A549 treated with AZD2906 at 1 μM for 4 hours (cell line): ENCODE data around the gene ZNF385A. TPM values are rescaled to one million over a fixed set of nuclear protein-coding genes. Genes with fewer than 3 reads are reported as not detected.

Experiments used
- total RNA-seq: library from RNA; stranded (reverse); fragments of 200-300 nt; extraction: Qiagen RNA extraction; gene quantifications from 5 replicates; pipeline ENCODE4 v1.2.3, GENCODE V29; 2022

The ZNF385A gene, protein sequence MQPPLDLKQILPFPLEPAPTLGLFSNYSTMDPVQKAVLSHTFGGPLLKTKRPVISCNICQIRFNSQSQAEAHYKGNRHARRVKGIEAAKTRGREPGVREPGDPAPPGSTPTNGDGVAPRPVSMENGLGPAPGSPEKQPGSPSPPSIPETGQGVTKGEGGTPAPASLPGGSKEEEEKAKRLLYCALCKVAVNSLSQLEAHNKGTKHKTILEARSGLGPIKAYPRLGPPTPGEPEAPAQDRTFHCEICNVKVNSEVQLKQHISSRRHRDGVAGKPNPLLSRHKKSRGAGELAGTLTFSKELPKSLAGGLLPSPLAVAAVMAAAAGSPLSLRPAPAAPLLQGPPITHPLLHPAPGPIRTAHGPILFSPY
- 14.0 to 21.2 TPM (median 19.8 TPM) in 5 replicates for total RNA-seq

DNA sequence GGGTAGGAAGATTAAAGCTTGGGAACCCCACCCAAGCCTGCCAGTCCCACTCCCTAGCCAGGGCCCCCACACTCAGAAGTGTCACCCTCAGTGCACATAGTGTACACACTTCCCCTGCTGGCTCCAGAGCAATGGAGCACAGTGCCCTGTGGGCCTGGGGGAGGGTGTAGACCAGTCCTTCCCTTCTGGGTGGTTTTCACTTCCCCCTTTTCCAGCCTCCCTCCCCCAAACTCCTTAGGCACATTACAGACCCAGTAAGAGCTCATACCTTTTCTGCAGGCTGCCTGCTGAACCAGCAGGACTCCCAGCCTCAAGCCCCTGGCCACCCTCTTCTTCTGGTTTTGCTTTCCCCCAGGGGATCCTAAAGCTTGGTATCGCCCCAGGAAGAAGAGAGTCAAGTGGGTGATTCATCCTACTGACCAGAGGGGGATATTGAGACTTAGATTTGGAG is at the start of gene ZNF385A:
TSS of gene ZNF385A (minus strand) at position 143 of the 451 bp plus-strand sequence. CDS start 219 bp downstream, outside the sequence.

GRCh38 chr12:54419088-54419887 is 34.8 kb upstream of the ZNF385A start, which contains the start of gene ITGA5:
Gene ITGA5, minus strand, starts transcription at chr12:54419266. Its CDS starts 68 bp downstream, at chr12:54419198.

DNA sequence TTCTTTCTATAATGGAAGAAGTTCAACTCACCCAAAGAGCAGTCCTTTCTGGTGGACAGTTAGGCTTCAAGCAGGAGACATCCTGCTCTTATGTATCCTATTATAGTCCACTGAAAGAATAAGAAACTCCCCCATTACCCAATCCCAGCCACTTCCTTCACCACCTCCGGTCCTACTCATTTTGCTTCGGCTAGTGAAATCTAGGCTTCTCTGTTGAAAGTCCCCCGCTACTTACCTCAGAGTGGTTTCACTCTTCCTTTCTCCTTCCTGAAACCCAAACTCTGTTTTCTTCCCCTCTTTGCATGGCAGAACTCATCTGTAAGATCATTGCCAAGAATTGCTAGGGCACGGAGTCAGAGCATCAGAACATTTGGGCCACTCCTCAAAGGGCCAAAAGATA is 20.1 kb downstream of the ZNF385A start, which contains the start of gene GPR84:
TSS of gene GPR84 (minus strand) at position 74 of the 400 bp plus-strand sequence. CDS start 635 bp downstream, outside the sequence.

GRCh38 chr12:54324617-54325441 is 59.7 kb downstream of the ZNF385A start, which contains the start of gene COPZ1:
Gene COPZ1, plus strand, starts transcription at chr12:54325131. Its CDS starts 33 bp downstream, at chr12:54325164.

Other genes with a start within 250 kb of the ZNF385A start
- gene SMUG1, start 195.7 kb downstream of the ZNF385A start, total RNA-seq: 27.2 to 34.8 TPM (median 32.5 TPM) in 5 replicates
- gene CBX5, start 104.6 kb downstream of the ZNF385A start, total RNA-seq: 18.1 to 23.9 TPM (median 21.7 TPM) in 5 replicates
- gene HNRNPA1, start 104.0 kb downstream of the ZNF385A start, total RNA-seq: 1,458 to 2,838 TPM (median 1,525 TPM) in 5 replicates
- 0.03 to 0.08 TPM (median 0.07 TPM) in 4 of 5 replicates, not detected in the other for gene NFE2, start 83.7 kb downstream of the ZNF385A start, total RNA-seq
- gene COPZ1, start 59.6 kb downstream of the ZNF385A start, total RNA-seq: 210 to 321 TPM (median 217 TPM) in 5 replicates
- 0.05 to 0.11 TPM (median 0.08 TPM) in 3 of 5 replicates, not detected in the others for gene GPR84, start 20.2 kb downstream of the ZNF385A start, total RNA-seq
- 232 to 312 TPM (median 289 TPM) in 5 replicates for gene ITGA5, start 34.5 kb upstream of the ZNF385A start, total RNA-seq
- not detected in 5 replicates for gene GTSF1, start 88.9 kb upstream of the ZNF385A start, total RNA-seq
- gene NCKAP1L, start 113.0 kb upstream of the ZNF385A start, total RNA-seq: 0.06 TPM in 1 of 5 replicates, not detected in the others
- gene PDE1B, start 164.9 kb upstream of the ZNF385A start, total RNA-seq: 0.02 to 0.03 TPM in 2 of 5 replicates, not detected in the others
- 0.13 to 0.28 TPM (median 0.19 TPM) in 5 replicates for gene PPP1R1A, start 203.9 kb upstream of the ZNF385A start, total RNA-seq